Limb (tissue), 2 donors: ENCODE results near the gene TJP2.

Source experiments
- DNase-seq, 2 donors: peaks; one replicate each; pipeline ENCODE4 v3.0.0-alpha.2; 2016; ENCODE audit errors: extremely low spot score in 2 of 2

Gene TJP2

DNA sequence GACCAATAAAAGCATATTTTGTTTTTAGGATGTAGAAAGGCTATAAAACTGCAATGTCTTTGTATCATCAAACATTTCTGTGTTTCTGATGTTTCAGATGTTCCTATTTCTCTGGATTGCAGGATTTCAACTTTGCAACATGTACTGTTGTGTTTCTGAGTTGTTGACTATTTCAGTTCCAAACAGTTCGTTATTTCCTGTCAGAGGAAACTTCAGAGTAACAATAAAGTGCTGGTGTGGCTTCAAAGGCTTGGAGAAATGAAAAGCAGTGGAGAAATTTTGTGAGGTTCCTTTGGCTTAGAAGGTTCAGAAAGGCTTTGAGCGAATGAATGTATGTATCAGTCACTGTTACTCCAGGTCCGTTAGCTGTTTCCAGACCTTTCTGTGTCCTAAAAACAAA lies 17.2 kb downstream of the TJP2 start:
- DNase-seq: no peak

- DNase-seq: no peak
Measured at GRCh38 chr9:69192214-69192613, 18.1 kb downstream of the TJP2 start.

DNA sequence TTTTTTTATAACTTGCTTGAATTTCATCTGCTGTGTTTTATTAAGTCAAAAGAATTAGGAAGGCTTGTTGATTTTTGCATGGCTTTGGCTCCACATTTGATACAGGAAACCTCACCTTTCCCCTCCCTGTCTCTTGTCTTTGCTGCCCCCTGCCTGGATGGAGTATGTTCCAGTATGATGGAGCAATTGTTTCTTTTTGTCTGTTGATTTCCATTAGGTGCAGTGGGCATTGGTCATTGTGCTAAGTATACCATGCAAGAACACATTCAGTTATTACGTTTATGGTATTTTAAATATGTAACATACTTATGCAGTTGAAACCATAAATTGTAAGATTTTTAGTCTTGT lies 19.6 kb downstream of the TJP2 start:
- DNase-seq: no peak

DNA sequence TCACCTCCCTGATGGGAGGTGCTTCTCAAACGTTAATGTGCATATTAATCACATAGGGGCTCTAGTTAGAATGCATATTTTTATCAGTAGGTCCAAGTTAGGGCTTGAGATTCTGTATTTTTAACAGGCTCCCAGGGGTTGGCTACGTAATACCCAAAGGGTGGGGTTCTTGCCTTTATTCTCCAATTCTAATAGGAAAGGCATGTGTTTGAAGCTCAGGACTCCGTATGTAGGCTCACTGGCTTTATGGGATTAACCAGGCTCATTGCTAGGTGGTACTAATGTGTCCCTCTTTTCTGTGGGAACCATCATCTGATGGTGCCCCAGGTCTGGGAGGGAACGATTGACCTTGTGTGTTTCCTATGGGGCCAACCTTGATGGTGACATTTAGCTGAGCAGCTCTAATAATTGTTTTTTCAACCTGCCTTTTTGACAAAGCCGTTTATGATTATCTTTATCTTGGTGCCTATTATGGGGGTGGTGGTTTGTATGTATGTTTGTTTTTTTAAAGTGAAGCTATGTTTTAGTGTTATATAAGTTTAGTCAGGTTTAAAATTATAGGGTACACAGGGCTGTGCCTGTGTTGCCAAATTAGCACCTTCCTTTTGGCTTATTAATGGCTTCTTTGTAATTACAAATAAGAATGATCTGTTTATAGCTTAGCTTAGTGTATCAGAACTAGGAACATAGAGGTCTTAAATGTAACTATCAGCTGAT lies 20.8 kb downstream of the TJP2 start:
- no peak for DNase-seq

- DNase-seq: no peak
Measured at GRCh38 chr9:69195668-69196067, 21.6 kb downstream of the TJP2 start.

DNA sequence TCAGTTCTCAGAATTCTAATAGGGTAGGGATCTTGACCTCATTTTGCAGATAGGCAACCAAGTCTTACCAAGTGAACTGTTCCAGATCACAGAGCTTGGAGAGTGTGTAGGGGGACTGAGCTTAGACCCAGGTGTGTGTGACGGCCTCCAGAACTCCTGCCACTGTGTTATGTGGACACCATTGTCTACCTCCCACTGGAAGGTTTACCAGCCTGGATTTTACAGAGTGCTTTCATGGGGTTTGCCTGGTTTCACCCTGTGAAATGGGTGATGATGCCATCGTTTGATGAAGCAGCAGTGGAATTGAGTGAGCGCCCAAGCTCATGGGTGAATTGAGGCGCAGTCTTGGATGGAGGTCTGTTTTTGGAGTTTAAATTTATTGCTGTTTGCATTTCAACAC lies 23.6 kb downstream of the TJP2 start:
- no peak for DNase-seq

GRCh38 chr9:69198521-69199220 lies 24.6 kb downstream of the TJP2 start:
- no peak for DNase-seq

DNA sequence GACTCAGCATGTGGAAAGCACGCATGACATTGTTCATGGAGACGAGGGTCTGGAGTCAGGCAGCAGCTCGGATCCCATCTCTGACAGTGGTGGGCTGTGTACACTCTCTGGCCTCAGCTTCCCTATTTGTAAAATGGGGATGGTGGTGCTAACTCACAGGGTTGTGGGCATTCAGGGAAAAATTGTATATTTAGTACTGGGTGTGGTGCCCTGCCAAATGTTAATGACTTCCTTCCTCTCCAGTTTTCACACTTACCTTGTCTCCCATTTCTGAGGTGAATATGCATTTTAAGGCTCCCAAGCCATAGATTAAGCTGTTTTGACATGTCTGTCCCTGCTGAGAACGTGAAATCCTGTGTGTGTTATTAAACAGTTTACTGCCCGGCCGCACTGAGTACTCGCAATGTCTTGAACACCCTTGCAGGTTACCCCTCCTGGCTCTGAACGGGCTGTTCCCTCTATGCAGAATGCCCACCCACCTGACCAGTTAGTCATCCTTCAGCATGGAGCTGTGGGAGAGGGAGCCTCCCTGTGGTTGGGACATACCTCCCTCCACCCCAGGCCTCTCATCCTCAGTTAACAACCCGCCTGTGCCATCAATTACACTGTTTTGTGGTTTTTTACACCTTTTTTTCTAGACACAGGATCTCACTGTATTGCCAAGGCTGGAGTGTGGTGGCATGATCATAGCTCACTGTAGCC lies 25.8 kb downstream of the TJP2 start:
- no peak for DNase-seq

DNA sequence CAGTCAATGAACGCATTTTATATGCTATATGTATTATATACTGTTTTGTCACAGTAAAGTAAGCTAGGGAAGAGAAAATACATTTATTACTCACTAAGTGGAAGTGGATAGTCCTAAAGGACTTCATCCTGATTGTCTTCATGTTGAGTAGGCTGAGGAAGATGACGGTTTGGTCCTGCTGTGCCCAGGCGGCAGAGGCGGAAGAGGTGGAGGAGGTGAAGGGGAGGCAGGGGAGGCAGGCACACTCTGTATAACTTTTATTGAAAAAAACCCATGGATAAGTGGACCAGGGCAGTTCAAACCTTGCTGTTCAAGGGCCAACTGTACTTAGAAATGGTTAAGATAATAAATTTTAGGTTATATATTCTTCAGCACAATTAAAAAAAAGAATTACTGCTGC lies 28.5 kb downstream of the TJP2 start:
- no peak for DNase-seq

- DNase-seq: no peak
Measured at GRCh38 chr9:69204326-69204725, 30.2 kb downstream of the TJP2 start.

- DNase-seq: no peak
Measured at GRCh38 chr9:69204849-69205248, 30.8 kb downstream of the TJP2 start.

- DNase-seq: no peak
Measured at GRCh38 chr9:69206047-69206446, 32.0 kb downstream of the TJP2 start.

- no peak for DNase-seq
Measured at GRCh38 chr9:69207503-69207902, 33.4 kb downstream of the TJP2 start.

- no peak for DNase-seq
Measured at GRCh38 chr9:69211424-69212036, 37.5 kb downstream of the TJP2 start.

DNA sequence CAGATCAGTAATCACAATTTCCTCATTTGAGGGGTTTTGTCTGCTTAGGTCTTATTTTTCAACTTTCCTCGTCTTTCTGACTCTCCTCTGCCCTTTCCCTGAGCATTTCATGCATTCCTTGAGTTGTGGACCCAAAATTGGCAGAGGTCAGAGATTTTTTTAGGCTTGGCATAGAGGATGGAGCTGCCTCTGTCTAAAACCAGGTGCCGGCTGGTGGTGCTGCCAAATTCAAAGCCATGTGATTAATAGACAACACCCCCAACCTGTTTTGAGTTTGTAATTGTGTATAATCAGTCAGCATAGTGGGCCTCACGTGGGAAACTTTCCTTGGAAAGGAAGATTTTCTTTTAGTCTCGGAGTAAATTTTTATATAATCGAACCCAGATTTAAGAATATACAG lies 39.6 kb downstream of the TJP2 start:
- no peak for DNase-seq

GRCh38 chr9:69214939-69215338 lies 40.9 kb downstream of the TJP2 start:
- DNase-seq: no peak

- no peak for DNase-seq
Measured at GRCh38 chr9:69215774-69216485, 41.9 kb downstream of the TJP2 start.

DNA sequence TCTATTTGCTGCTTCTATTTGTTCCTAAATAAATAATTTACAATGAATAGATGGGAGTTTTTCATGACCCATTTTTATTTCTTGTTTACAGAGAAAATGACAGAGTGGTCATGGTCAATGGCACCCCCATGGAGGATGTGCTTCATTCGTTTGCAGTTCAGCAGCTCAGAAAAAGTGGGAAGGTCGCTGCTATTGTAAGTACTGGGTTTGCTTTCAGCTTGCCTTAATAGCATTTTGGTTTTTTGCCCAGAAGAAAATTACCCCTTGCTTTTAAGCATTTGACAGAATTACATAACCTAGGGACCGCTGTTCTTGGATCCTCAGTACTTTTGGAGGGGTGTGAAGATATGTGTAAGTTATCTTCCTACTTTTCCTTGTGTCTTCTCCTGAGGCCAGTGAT lies 44.1 kb downstream of the TJP2 start:
- DNase-seq: no peak

GRCh38 chr9:69221036-69221435 lies 47.0 kb downstream of the TJP2 start:
- DNase-seq: no peak

DNA sequence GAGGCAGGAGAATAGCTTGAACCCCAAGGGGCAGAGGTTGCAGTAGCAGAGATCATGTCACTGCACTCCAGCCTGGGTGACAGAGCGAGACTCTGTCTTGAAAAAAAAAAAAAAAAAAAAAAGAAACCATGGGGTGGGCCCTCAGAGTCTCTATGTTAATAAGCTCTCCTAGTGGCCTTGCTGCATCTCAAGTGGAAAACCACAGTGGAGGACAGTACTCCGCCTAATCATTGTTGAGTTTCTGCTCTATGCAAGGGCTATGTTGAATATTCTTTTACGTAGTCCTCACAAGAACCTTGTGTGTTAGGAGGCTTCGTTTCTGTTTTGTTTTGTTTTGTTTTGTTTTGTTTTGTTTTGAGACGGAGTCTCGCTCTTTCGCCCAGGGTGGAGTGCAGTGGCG lies 48.9 kb downstream of the TJP2 start:
- DNase-seq: no peak

GRCh38 chr9:69223605-69224004 lies 49.5 kb downstream of the TJP2 start:
- DNase-seq: peak in 1 of 2 donors; percentile 32

DNA sequence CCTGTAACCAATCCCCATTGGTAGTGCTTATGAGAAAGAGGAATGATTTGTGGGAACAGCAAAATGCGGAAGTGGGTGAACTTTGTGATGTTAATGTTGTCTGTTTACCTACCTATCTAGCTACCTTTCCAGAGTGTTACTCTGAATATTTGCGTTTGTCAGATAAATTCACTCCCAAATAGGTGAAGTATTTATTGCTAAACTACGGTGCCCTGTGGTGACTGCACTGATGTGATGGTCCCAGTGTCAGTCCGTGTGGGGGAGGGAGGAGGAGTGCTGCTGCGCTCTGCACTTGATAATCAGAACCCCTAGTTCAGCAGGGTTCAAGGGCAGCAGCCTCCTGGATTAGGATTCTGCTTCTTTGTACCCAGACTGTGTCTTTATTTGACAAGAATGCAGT lies 55.3 kb downstream of the TJP2 start:
- DNase-seq: no peak
